Measurements from ENCODE around the gene MAB21L2.

- TF ChIP-seq, protein P1, sequence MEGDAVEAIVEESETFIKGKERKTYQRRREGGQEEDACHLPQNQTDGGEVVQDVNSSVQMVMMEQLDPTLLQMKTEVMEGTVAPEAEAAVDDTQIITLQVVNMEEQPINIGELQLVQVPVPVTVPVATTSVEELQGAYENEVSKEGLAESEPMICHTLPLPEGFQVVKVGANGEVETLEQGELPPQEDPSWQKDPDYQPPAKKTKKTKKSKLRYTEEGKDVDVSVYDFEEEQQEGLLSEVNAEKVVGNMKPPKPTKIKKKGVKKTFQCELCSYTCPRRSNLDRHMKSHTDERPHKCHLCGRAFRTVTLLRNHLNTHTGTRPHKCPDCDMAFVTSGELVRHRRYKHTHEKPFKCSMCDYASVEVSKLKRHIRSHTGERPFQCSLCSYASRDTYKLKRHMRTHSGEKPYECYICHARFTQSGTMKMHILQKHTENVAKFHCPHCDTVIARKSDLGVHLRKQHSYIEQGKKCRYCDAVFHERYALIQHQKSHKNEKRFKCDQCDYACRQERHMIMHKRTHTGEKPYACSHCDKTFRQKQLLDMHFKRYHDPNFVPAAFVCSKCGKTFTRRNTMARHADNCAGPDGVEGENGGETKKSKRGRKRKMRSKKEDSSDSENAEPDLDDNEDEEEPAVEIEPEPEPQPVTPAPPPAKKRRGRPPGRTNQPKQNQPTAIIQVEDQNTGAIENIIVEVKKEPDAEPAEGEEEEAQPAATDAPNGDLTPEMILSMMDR (IDR thresholded peaks at IDR 0.05): no peak
- no peak for TF ChIP-seq POLR2A (IDR thresholded peaks at IDR 0.05)
Measured at GRCh38 chr4:150584111-150584915, 2.4 kb downstream of the MAB21L2 start.

Measured in testis (tissue), 2 donors.